Subcutaneous adipose tissue (tissue), 4 donors: ENCODE measurements around the gene PRKG1. TPM values are rescaled to one million over a fixed set of nuclear protein-coding genes. Genes with fewer than 3 reads are reported as not detected.

ENCODE experiments used
- CTCF ChIP-seq: fragments of 450-650 bp; IDR thresholded peaks from one replicate; pipeline ENCODE4 v1.5.1; 2016; ENCODE audit warnings: low read depth, mild to moderate bottlenecking, control low read depth, antibody characterized with exemption, moderate library complexity
- total RNA-seq, 4 donors: library from RNA; depleted of rRNA; stranded (reverse); fragments of >200 nt; gene quantifications; one replicate each; pipeline ENCODE4 v1.1.0, GENCODE V29; 2016

The PRKG1 gene
- total RNA-seq, 4 donors from 2014 or later, result 7.6 to 17.2 (median 10.7) TPM

GRCh38 chr10:51733057-51733456 lies 658.8 kb downstream of the PRKG1 start:
- no peak for TF ChIP-seq CTCF

- TF ChIP-seq CTCF, result no peak
These were observed 668.9 kb downstream of the PRKG1 start for GRCh38 chr10:51743146-51743545.

GRCh38 chr10:51744235-51745000 lies 670.1 kb downstream of the PRKG1 start:
- TF ChIP-seq CTCF, result no peak

GRCh38 chr10:51745397-51745796 lies 671.1 kb downstream of the PRKG1 start:
- TF ChIP-seq CTCF, result no peak

- TF ChIP-seq CTCF, result no peak
These were observed 672.9 kb downstream of the PRKG1 start for GRCh38 chr10:51747216-51747615.

GRCh38 chr10:51748959-51749358 lies 674.7 kb downstream of the PRKG1 start:
- TF ChIP-seq CTCF, result no peak

GRCh38 chr10:51758366-51758765 lies 684.1 kb downstream of the PRKG1 start:
- TF ChIP-seq CTCF, result no peak
